Measurements from ENCODE around the gene GLRB.
"Not testable (repeated sequence)": the region's sequence is repeated elsewhere in the genome, so short reads cannot be mapped to it uniquely, and the experiment has no call there.

GLRB gene

GRCh38 chr4:157052429-157053040 lies 23.4 kb upstream of the GLRB start:
- Histone ChIP-seq H3K9ac (ENCODE audit: insufficient read length, low read depth) (no peak overlapping the region), H3K27me3 (ENCODE audit: insufficient read depth, insufficient read length) (no peaks in the 10 kb centered on the region), H3K36me3 (ENCODE audit: insufficient read depth, insufficient read length, low read length) (no peaks in the 10 kb centered on the region), H3K4me3 (ENCODE audit: insufficient read length, low read depth) (no peak overlapping the region), H3K4me1 (ENCODE audit: insufficient read depth, insufficient read length) (no peaks in the 10 kb centered on the region), H3K9me3 (ENCODE audit: insufficient read depth, low read length) (no peaks in the 10 kb centered on the region)
- TF ChIP-seq YY1 (IDR thresholded peaks at IDR 0.05; ENCODE audit: insufficient read depth, insufficient read length) (no peak), ZNF274 (IDR thresholded peaks at IDR 0.05; ENCODE audit: low read depth, low read length) (no peak), SUZ12 (IDR thresholded peaks at IDR 0.05; ENCODE audit: extremely low read depth, insufficient read depth, insufficient read length) (no peak)
- no peak for DNase-seq (ENCODE audit: low read depth, low spot score)

GRCh38 chr4:157057218-157057617 lies 18.7 kb upstream of the GLRB start:
- no peaks in the 10 kb centered on the region for H3K4me1 ChIP-seq (ENCODE audit: insufficient read depth, insufficient read length)

GRCh38 chr4:157058899-157059298 lies 17.1 kb upstream of the GLRB start:
- H3K27me3 ChIP-seq (ENCODE audit: insufficient read depth, insufficient read length); DNase-seq (ENCODE audit: low read depth, low spot score); H3K36me3 ChIP-seq (ENCODE audit: insufficient read depth, insufficient read length, low read length); H3K9ac ChIP-seq (ENCODE audit: insufficient read length, low read depth); H3K9me3 ChIP-seq (ENCODE audit: insufficient read depth, low read length); H3K4me1 ChIP-seq (ENCODE audit: insufficient read depth, insufficient read length); H3K4me3 ChIP-seq (ENCODE audit: insufficient read length, low read depth): not testable (repeated sequence)

More at GRCh38 chr4:157057218-157057617, 18.7 kb upstream of the GLRB start:
- H3K9me3 ChIP-seq (ENCODE audit: insufficient read depth, low read length): no peaks in the 10 kb centered on the region
- no peak overlapping the region for H3K9ac ChIP-seq (ENCODE audit: insufficient read length, low read depth)
- no peaks in the 10 kb centered on the region for H3K36me3 ChIP-seq (ENCODE audit: insufficient read depth, insufficient read length, low read length)
- TF ChIP-seq ZNF274 (IDR thresholded peaks at IDR 0.05; ENCODE audit: low read depth, low read length) (no peak), SUZ12 (IDR thresholded peaks at IDR 0.05; ENCODE audit: extremely low read depth, insufficient read depth, insufficient read length) (no peak), YY1 (IDR thresholded peaks at IDR 0.05; ENCODE audit: insufficient read depth, insufficient read length) (no peak)
- no peak for DNase-seq (ENCODE audit: low read depth, low spot score)
- H3K4me3 ChIP-seq (ENCODE audit: insufficient read length, low read depth): no peak overlapping the region
- no peaks in the 10 kb centered on the region for H3K27me3 ChIP-seq (ENCODE audit: insufficient read depth, insufficient read length)

- Histone ChIP-seq H3K9ac (ENCODE audit: insufficient read length, low read depth) (no peak overlapping the region), H3K36me3 (ENCODE audit: insufficient read depth, insufficient read length, low read length) (no peaks in the 10 kb centered on the region), H3K4me3 (ENCODE audit: insufficient read length, low read depth) (no peak overlapping the region), H3K9me3 (ENCODE audit: insufficient read depth, low read length) (no peaks in the 10 kb centered on the region), H3K27me3 (ENCODE audit: insufficient read depth, insufficient read length) (peaks cover 25% of the 10 kb centered on the region), H3K4me1 (ENCODE audit: insufficient read depth, insufficient read length) (no peaks in the 10 kb centered on the region)
- no peak for DNase-seq (ENCODE audit: low read depth, low spot score)
- TF ChIP-seq SUZ12 (IDR thresholded peaks at IDR 0.05; ENCODE audit: extremely low read depth, insufficient read depth, insufficient read length): no peak
- TF ChIP-seq YY1 (IDR thresholded peaks at IDR 0.05; ENCODE audit: insufficient read depth, insufficient read length): no peak
- TF ChIP-seq ZNF274 (IDR thresholded peaks at IDR 0.05; ENCODE audit: low read depth, low read length): no peak
These were observed 3.9 kb upstream of the GLRB start for GRCh38 chr4:157072002-157072401.

GRCh38 chr4:157075401-157075800 lies 549 bp upstream of the GLRB start:
- H3K4me1 ChIP-seq (ENCODE audit: insufficient read depth, insufficient read length): no peaks in the 10 kb centered on the region
- no peaks in the 10 kb centered on the region for H3K36me3 ChIP-seq (ENCODE audit: insufficient read depth, insufficient read length, low read length)
- peaks cover 34% of the 10 kb centered on the region for H3K27me3 ChIP-seq (ENCODE audit: insufficient read depth, insufficient read length)
- peak overlapping the region; percentile 72 for H3K9ac ChIP-seq (ENCODE audit: insufficient read length, low read depth)
- DNase-seq (ENCODE audit: low read depth, low spot score): no peak
- H3K4me3 ChIP-seq (ENCODE audit: insufficient read length, low read depth): peak overlapping the region; percentile 59
- TF ChIP-seq ZNF274 (IDR thresholded peaks at IDR 0.05; ENCODE audit: low read depth, low read length): no peak
- TF ChIP-seq SUZ12 (IDR thresholded peaks at IDR 0.05; ENCODE audit: extremely low read depth, insufficient read depth, insufficient read length): no peak
- no peak for TF ChIP-seq YY1 (IDR thresholded peaks at IDR 0.05; ENCODE audit: insufficient read depth, insufficient read length)
- no peaks in the 10 kb centered on the region for H3K9me3 ChIP-seq (ENCODE audit: insufficient read depth, low read length)

GRCh38 chr4:157076578-157076947 lies 613 bp downstream of the GLRB start:
- no peaks in the 10 kb centered on the region for H3K4me1 ChIP-seq (ENCODE audit: insufficient read depth, insufficient read length)
- H3K36me3 ChIP-seq (ENCODE audit: insufficient read depth, insufficient read length, low read length): no peaks in the 10 kb centered on the region
- no peak for DNase-seq (ENCODE audit: low read depth, low spot score)
- no peaks in the 10 kb centered on the region for H3K9me3 ChIP-seq (ENCODE audit: insufficient read depth, low read length)
- peaks cover 34% of the 10 kb centered on the region for H3K27me3 ChIP-seq (ENCODE audit: insufficient read depth, insufficient read length)
- H3K4me3 ChIP-seq (ENCODE audit: insufficient read length, low read depth): peak overlapping the region; percentile 59
- peak overlapping the region; percentile 72 for H3K9ac ChIP-seq (ENCODE audit: insufficient read length, low read depth)
- TF ChIP-seq YY1 (IDR thresholded peaks at IDR 0.05; ENCODE audit: insufficient read depth, insufficient read length): no peak
- no peak for TF ChIP-seq ZNF274 (IDR thresholded peaks at IDR 0.05; ENCODE audit: low read depth, low read length)
- TF ChIP-seq SUZ12 (IDR thresholded peaks at IDR 0.05; ENCODE audit: extremely low read depth, insufficient read depth, insufficient read length): no peak

GRCh38 chr4:157079441-157079840 lies 3.5 kb downstream of the GLRB start:
- no peaks in the 10 kb centered on the region for H3K4me1 ChIP-seq (ENCODE audit: insufficient read depth, insufficient read length)
- H3K9ac ChIP-seq (ENCODE audit: insufficient read length, low read depth): no peak overlapping the region
- no peak for DNase-seq (ENCODE audit: low read depth, low spot score)
- TF ChIP-seq ZNF274 (IDR thresholded peaks at IDR 0.05; ENCODE audit: low read depth, low read length) (no peak), SUZ12 (IDR thresholded peaks at IDR 0.05; ENCODE audit: extremely low read depth, insufficient read depth, insufficient read length) (no peak), YY1 (IDR thresholded peaks at IDR 0.05; ENCODE audit: insufficient read depth, insufficient read length) (no peak)
- no peak overlapping the region for H3K4me3 ChIP-seq (ENCODE audit: insufficient read length, low read depth)
- no peaks in the 10 kb centered on the region for H3K9me3 ChIP-seq (ENCODE audit: insufficient read depth, low read length)
- no peaks in the 10 kb centered on the region for H3K36me3 ChIP-seq (ENCODE audit: insufficient read depth, insufficient read length, low read length)
- H3K27me3 ChIP-seq (ENCODE audit: insufficient read depth, insufficient read length): peaks cover 34% of the 10 kb centered on the region

Data from NT2/D1 (cell line).